B cell (primary cell): ENCODE results near the gene UBAC2. TPM values are rescaled to one million over a fixed set of nuclear protein-coding genes. Genes with fewer than 3 reads are reported as not detected.

Experiments
- ATAC-seq: fragments of 200-7000 bp; cut with Tn5 transposase; one replicate; pipeline ENCODE4 v1.10.0; 2021; ENCODE audit warnings: low read depth, mild to moderate bottlenecking, moderate number of reproducible peaks, moderate library complexity
- CTCF ChIA-PET: fragments of 350-600 bp; sonication (Branson Sonifier 250); formaldehyde crosslinking; loops from one replicate; lab custom pipeline; 2021; ENCODE audit warnings: antibody characterized with exemption, inconsistent platforms; lab: Charles Lee
- POLR2A ChIA-PET: fragments of 350-600 bp; sonication (Branson Sonifier 250); formaldehyde crosslinking; loops from one replicate; lab custom pipeline; 2021; ENCODE audit warnings: antibody characterized with exemption; lab: Charles Lee
- DNase-seq: peaks from one replicate; pipeline ENCODE4 v3.0.0; 2013
- H2AFZ ChIP-seq: 2 replicates; pipeline ENCODE4 v1.6.1; 2012; ENCODE audit warnings: mild to moderate bottlenecking, low read depth, low read length; ENCODE audit not compliant: insufficient read depth, poor library complexity, severe bottlenecking
- H3K27ac ChIP-seq, 2 donors: 1 replicate in 1 of 2; 2 replicates in 1 of 2; pipeline ENCODE4 v1.5.1; 2012 to 2013; ENCODE audit warnings: low read length in 2 of 2, mild to moderate bottlenecking in 2 of 2, moderate library complexity in 1 of 2
- H3K27me3 ChIP-seq, 4 experiments: fragments of 200-600 bp in 1 of 4; sonication (generic) in 1 of 4; replicated peaks in 1 of 4; 1 replicate in 2 of 4; 2 replicates in 2 of 4; pipeline versions ENCODE4 v1.6.1 to v1.7.0; 2013 to 2016; ENCODE audit warnings: low read length in 3 of 4, mild to moderate bottlenecking in 2 of 4, mixed read lengths in 1 of 4, moderate library complexity in 1 of 4; ENCODE audit not compliant: insufficient read depth in 4 of 4, control insufficient read depth in 3 of 4; ENCODE audit errors: control extremely low read depth in 1 of 4
- H3K36me3 ChIP-seq, 2 experiments: replicated peaks in 1 of 2; 1 replicate in 1 of 2; 2 replicates in 1 of 2; pipeline versions ENCODE4 v1.6.1 to v1.7.1; 2013; ENCODE audit warnings: low read length in 1 of 2; ENCODE audit not compliant: insufficient read depth in 2 of 2, control insufficient read depth in 1 of 2; ENCODE audit errors: control extremely low read depth in 1 of 2, extremely low read depth in 1 of 2
- H3K4me1 ChIP-seq, 2 donors: fragments of 200-600 bp in 1 of 2; sonication (generic) in 1 of 2; 1 replicate in 1 of 2; 2 replicates in 1 of 2; pipeline versions ENCODE4 v1.5.1 to v1.6.1; 2013 to 2017; ENCODE audit warnings: low read length in 2 of 2; ENCODE audit not compliant: control insufficient read depth in 2 of 2, insufficient read depth in 2 of 2
- H3K4me2 ChIP-seq: replicated peaks from 2 replicates; pipeline ENCODE3; 2012; ENCODE audit warnings: mild to moderate bottlenecking, low read depth, low read length; ENCODE audit not compliant: poor library complexity, severe bottlenecking
- H3K4me3 ChIP-seq, 5 experiments: fragments of 200-600 bp in 1 of 5; sonication (generic) in 1 of 5; 1 replicate in 3 of 5; 2 replicates in 2 of 5; pipeline versions ENCODE4 v1.5.1 to v1.7.0; 2011 to 2016; ENCODE audit warnings: low read length in 4 of 5, mild to moderate bottlenecking in 4 of 5, low read depth in 2 of 5, control low read depth in 1 of 5, moderate library complexity in 1 of 5; ENCODE audit not compliant: insufficient read depth in 1 of 5; ENCODE audit errors: control extremely low read depth in 1 of 5, extremely low read depth in 1 of 5
- H3K79me2 ChIP-seq: fragments of 200-600 bp; sonication (generic); one replicate; pipeline ENCODE4 v1.6.0; 2016; ENCODE audit warnings: low read length; ENCODE audit not compliant: control insufficient read depth, insufficient read depth
- H3K9ac ChIP-seq: fragments of 200-600 bp; sonication (generic); 2 replicates; pipeline ENCODE4 v1.6.1; 2017; ENCODE audit warnings: mild to moderate bottlenecking, low read length, moderate library complexity
- H3K9me3 ChIP-seq, 3 donors: one replicate each; pipeline versions ENCODE4 v1.6.1 to v1.7.1; 2013; ENCODE audit warnings: low read length in 2 of 3; ENCODE audit not compliant: control insufficient read depth in 2 of 3, insufficient read depth in 1 of 3; ENCODE audit errors: control extremely low read depth in 1 of 3
- H4K20me1 ChIP-seq: 2 replicates; pipeline ENCODE4 v1.6.0; 2012; ENCODE audit warnings: mild to moderate bottlenecking, low read length; ENCODE audit not compliant: insufficient read depth, control insufficient read depth, poor library complexity, severe bottlenecking
- H3K27ac Mint-ChIP-seq: one replicate; pipeline ENCODE4 v1.8.0; 2021; ENCODE audit warnings: mixed read lengths
- H3K27me3 Mint-ChIP-seq: one replicate; pipeline ENCODE4 v1.8.0; 2021; ENCODE audit warnings: mixed read lengths
- H3K4me1 Mint-ChIP-seq: one replicate; pipeline ENCODE4 v1.8.0; 2021; ENCODE audit warnings: mixed read lengths
- H3K4me3 Mint-ChIP-seq: one replicate; pipeline ENCODE4 v1.8.0; 2021; ENCODE audit warnings: mixed read lengths
- H3K9me3 Mint-ChIP-seq: one replicate; pipeline ENCODE4 v1.8.0; 2022; ENCODE audit warnings: mixed read lengths; ENCODE audit not compliant: insufficient read depth
- CTCF ChIP-seq: fragments of 200-600 bp; IDR thresholded peaks from one replicate; pipeline ENCODE4 v1.8.0; 2022; ENCODE audit warnings: antibody characterized with exemption, mild to moderate bottlenecking
- EZH2 ChIP-seq: IDR thresholded peaks from 2 replicates; pipeline ENCODE4 v1.6.1; 2012; ENCODE audit warnings: borderline replicate concordance, low read depth, mild to moderate bottlenecking, moderate library complexity, low read length; ENCODE audit not compliant: insufficient read depth, poor library complexity, severe bottlenecking
- WGBS: methylation state at CpG from one replicate; pipeline ENCODE4 v1.1.5; 2013; ENCODE audit warnings: missing lambda C conversion rate; ENCODE audit not compliant: insufficient coverage; 5-methylcytosine and 5-hydroxymethylcytosine counted together
- intact Hi-C: fragments of 100-400 bp; cut with micrococcal nuclease; formaldehyde crosslinking; loops from one replicate; pipeline ENCODE4 v1.10.0; 2022
- polyA plus RNA-seq: library from polyadenylated mRNA; depleted of rRNA; stranded (reverse); fragments of >200 nt; gene quantifications from 2 replicates; pipeline ENCODE4 v1.2.3, GENCODE V29; 2012
- total RNA-seq, 2 donors: library from RNA; stranded (reverse); fragments of 120-200 nt in 1 of 2; gene quantifications; 1 replicate in 1 of 2; 2 replicates in 1 of 2; pipeline versions ENCODE4 v1.2.3 to v1.2.4, GENCODE V29; 2013 to 2022

Gene UBAC2
- total and polyA plus RNA-seq, 2 donors (not counting 1 experiment from before 2014, with no cell fraction given), result 56.3 to 60.8 TPM

- TF ChIP-seq CTCF, result no peak
- no peak for TF ChIP-seq EZH2
- ChIA-PET POLR2A (interaction anchor here (0.6 to 4.0 kb wide), 34 partner anchors 8 to 798 kb away, joined by 3 to 34 read pairs (median 5); partner anchors contain the start of genes GPR18, GPR183, STK24 and UBAC2), CTCF (interaction anchor here (0.6 to 19.7 kb wide), 35 partner anchors 8 to 849 kb away, joined by 3 to 477 read pairs (median 5); partner anchors contain the start of gene GPR183)
- H3K4me1 Mint-ChIP-seq, result peaks cover 86% of the 10 kb centered on the region
- ATAC-seq (peak; percentile 78), DNase-seq (peak; percentile 96)
- WGBS, result 1% methylated on average over 6 of the region's 12 CpGs
- Histone ChIP-seq H3K4me3 (peak overlapping the region in 4 of 5 experiments; percentile 9 to 42 (median 34)), H3K4me1 (peaks cover 77 to 90% of the 10 kb centered on the region in 2 donors), H2AFZ (no peak overlapping the region), H3K9ac (peak overlapping the region; percentile 66), H3K27me3 (no peaks in the 10 kb centered on the region), H3K4me2 (peak overlapping the region; percentile 71), H4K20me1 (no peaks in the 10 kb centered on the region), H3K9me3 (no peaks in the 10 kb centered on the region), H3K36me3 (peaks cover 0 to 13% of the 10 kb centered on the region in 2 experiments), H3K27ac (peak overlapping the region; percentile 99 to 100), H3K79me2 (peaks cover 28% of the 10 kb centered on the region)
- peak overlapping the region; percentile 98 for H3K27ac Mint-ChIP-seq
- H3K4me3 Mint-ChIP-seq, result peak overlapping the region; percentile 77
- no peaks in the 10 kb centered on the region for H3K27me3 Mint-ChIP-seq
- intact Hi-C loops, result loop anchor here (1.0 to 5.0 kb wide), 12 partner anchors 9 to 232 kb away; partner anchors contain the start of genes CLYBL, GPR183 and UBAC2
- no peaks in the 10 kb centered on the region for H3K9me3 Mint-ChIP-seq
Measured at GRCh38 chr13:99374994-99375737, 174.5 kb downstream of the UBAC2 start.

GRCh38 chr13:99375738-99376080 lies 175.1 kb downstream of the UBAC2 start:
- ChIA-PET CTCF (interaction anchor here (0.6 to 19.7 kb wide), 32 partner anchors 10 to 849 kb away, joined by 3 to 477 read pairs (median 6); partner anchors contain the start of gene GPR183), POLR2A (interaction anchor here (0.6 to 4.0 kb wide), 27 partner anchors 8 to 522 kb away, joined by 3 to 34 read pairs (median 6); partner anchors contain the start of genes GPR18, GPR183 and UBAC2)
- peak overlapping the region; percentile 99 to 100 for H3K27ac ChIP-seq
- intact Hi-C loops, result loop anchor here (1.0 to 5.0 kb wide), 14 partner anchors 9 to 232 kb away; partner anchors contain the start of genes CLYBL, GPR183 and UBAC2
- H3K4me1 ChIP-seq, result peaks cover 82 to 91% of the 10 kb centered on the region in 2 donors
- H4K20me1 ChIP-seq, result no peaks in the 10 kb centered on the region
- H3K4me3 ChIP-seq, result peak overlapping the region in 3 of 5 experiments; percentile 13 to 42 (median 18)
- Mint-ChIP-seq H3K27me3 (no peaks in the 10 kb centered on the region), H3K9me3 (no peaks in the 10 kb centered on the region), H3K4me1 (peaks cover 87% of the 10 kb centered on the region), H3K27ac (peak overlapping the region; percentile 98), H3K4me3 (peak overlapping the region; percentile 77)
- no peaks in the 10 kb centered on the region for H3K9me3 ChIP-seq
- H3K27me3 ChIP-seq, result no peaks in the 10 kb centered on the region
- ATAC-seq, result peak; percentile 3
- H3K4me2 ChIP-seq, result peak overlapping the region; percentile 71
- H2AFZ ChIP-seq, result no peak overlapping the region
- peak overlapping the region; percentile 66 for H3K9ac ChIP-seq
- peaks cover 0 to 8% of the 10 kb centered on the region in 2 experiments for H3K36me3 ChIP-seq
- WGBS, result no CpG with 5 or more reads among the region's 2 CpGs
- no peak for DNase-seq
- peaks cover 34% of the 10 kb centered on the region for H3K79me2 ChIP-seq
- TF ChIP-seq EZH2, result no peak
- TF ChIP-seq CTCF, result no peak
